H1 (cell line): ENCODE data around the gene CCDC148. TPM values are rescaled to one million over a fixed set of nuclear protein-coding genes. Genes with fewer than 3 reads are reported as not detected.

Experiments
- polyA plus RNA-seq, 7 experiments: library from polyadenylated mRNA; depleted of rRNA in 3 of 7; stranded (reverse) in 5 of 7; unstranded in 2 of 7; fragments of >200 nt in 5 of 7; fragments of 200-250 nt in 2 of 7; gene quantifications; 1 replicate in 5 of 7; 2 replicates in 1 of 7; 4 replicates in 1 of 7; pipeline versions ENCODE4 v1.2.1 to v1.2.3, GENCODE V29; 2011 to 2013; ENCODE audit warnings: missing spikeins in 2 of 7, mixed read lengths in 2 of 7
- total RNA-seq: library from RNA; stranded (reverse); fragmentation: NEBNext Ultra II Directional; extraction: Animal tissue kit (Norgen Biotek cat#: 25700); gene quantifications from 2 replicates; pipeline ENCODE4 v1.2.1, GENCODE V29; 2021
- TF ChIP-seq, protein P1 (sequence below): fragments of 300-600 bp; sonication (generic); IDR thresholded peaks from 2 replicates; pipeline ENCODE4 v1.7.1; 2012; ENCODE audit warnings: low read length, moderate library complexity, mild to moderate bottlenecking, inconsistent platforms; ENCODE audit not compliant: insufficient replicate concordance

The CCDC148 gene
- total and polyA plus RNA-seq, 2 of the 8 experiments (the other 6 are each of a cell fraction or from before 2014, with no cell fraction given), result 0.45 to 1.3 TPM

DNA sequence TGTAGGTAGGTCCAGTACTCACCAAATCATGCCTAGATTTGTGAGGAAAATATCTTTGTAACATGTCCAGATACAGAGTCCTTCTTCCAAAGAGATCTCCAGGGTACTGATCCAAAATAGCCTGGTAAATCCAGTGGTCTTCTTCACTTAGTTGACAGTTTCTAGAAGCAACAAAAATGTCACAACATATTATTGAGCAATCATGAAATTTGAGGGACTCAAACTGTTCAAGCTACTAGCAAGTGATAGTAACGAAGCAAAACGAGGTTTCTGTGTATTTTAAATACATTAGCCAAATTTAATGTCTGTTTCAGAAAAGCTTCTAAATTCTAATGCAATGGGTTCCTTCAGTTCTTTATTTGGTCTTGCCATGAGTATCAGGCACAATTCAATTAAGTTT lies 142.8 kb downstream of the CCDC148 start (continued):
- TF ChIP-seq, protein P1, sequence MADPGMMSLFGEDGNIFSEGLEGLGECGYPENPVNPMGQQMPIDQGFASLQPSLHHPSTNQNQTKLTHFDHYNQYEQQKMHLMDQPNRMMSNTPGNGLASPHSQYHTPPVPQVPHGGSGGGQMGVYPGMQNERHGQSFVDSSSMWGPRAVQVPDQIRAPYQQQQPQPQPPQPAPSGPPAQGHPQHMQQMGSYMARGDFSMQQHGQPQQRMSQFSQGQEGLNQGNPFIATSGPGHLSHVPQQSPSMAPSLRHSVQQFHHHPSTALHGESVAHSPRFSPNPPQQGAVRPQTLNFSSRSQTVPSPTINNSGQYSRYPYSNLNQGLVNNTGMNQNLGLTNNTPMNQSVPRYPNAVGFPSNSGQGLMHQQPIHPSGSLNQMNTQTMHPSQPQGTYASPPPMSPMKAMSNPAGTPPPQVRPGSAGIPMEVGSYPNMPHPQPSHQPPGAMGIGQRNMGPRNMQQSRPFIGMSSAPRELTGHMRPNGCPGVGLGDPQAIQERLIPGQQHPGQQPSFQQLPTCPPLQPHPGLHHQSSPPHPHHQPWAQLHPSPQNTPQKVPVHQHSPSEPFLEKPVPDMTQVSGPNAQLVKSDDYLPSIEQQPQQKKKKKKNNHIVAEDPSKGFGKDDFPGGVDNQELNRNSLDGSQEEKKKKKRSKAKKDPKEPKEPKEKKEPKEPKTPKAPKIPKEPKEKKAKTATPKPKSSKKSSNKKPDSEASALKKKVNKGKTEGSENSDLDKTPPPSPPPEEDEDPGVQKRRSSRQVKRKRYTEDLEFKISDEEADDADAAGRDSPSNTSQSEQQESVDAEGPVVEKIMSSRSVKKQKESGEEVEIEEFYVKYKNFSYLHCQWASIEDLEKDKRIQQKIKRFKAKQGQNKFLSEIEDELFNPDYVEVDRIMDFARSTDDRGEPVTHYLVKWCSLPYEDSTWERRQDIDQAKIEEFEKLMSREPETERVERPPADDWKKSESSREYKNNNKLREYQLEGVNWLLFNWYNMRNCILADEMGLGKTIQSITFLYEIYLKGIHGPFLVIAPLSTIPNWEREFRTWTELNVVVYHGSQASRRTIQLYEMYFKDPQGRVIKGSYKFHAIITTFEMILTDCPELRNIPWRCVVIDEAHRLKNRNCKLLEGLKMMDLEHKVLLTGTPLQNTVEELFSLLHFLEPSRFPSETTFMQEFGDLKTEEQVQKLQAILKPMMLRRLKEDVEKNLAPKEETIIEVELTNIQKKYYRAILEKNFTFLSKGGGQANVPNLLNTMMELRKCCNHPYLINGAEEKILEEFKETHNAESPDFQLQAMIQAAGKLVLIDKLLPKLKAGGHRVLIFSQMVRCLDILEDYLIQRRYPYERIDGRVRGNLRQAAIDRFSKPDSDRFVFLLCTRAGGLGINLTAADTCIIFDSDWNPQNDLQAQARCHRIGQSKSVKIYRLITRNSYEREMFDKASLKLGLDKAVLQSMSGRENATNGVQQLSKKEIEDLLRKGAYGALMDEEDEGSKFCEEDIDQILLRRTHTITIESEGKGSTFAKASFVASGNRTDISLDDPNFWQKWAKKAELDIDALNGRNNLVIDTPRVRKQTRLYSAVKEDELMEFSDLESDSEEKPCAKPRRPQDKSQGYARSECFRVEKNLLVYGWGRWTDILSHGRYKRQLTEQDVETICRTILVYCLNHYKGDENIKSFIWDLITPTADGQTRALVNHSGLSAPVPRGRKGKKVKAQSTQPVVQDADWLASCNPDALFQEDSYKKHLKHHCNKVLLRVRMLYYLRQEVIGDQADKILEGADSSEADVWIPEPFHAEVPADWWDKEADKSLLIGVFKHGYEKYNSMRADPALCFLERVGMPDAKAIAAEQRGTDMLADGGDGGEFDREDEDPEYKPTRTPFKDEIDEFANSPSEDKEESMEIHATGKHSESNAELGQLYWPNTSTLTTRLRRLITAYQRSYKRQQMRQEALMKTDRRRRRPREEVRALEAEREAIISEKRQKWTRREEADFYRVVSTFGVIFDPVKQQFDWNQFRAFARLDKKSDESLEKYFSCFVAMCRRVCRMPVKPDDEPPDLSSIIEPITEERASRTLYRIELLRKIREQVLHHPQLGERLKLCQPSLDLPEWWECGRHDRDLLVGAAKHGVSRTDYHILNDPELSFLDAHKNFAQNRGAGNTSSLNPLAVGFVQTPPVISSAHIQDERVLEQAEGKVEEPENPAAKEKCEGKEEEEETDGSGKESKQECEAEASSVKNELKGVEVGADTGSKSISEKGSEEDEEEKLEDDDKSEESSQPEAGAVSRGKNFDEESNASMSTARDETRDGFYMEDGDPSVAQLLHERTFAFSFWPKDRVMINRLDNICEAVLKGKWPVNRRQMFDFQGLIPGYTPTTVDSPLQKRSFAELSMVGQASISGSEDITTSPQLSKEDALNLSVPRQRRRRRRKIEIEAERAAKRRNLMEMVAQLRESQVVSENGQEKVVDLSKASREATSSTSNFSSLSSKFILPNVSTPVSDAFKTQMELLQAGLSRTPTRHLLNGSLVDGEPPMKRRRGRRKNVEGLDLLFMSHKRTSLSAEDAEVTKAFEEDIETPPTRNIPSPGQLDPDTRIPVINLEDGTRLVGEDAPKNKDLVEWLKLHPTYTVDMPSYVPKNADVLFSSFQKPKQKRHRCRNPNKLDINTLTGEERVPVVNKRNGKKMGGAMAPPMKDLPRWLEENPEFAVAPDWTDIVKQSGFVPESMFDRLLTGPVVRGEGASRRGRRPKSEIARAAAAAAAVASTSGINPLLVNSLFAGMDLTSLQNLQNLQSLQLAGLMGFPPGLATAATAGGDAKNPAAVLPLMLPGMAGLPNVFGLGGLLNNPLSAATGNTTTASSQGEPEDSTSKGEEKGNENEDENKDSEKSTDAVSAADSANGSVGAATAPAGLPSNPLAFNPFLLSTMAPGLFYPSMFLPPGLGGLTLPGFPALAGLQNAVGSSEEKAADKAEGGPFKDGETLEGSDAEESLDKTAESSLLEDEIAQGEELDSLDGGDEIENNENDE, result no peak
